GM12892 (cell line): ENCODE measurements around the gene TRAF3IP3.

Experiments
- POLR2A ChIP-seq: IDR thresholded peaks from 2 replicates; pipeline ENCODE4 v1.6.1; 2011; ENCODE audit warnings: low read depth, low read length, control low read depth
- POLR2AphosphoS5 ChIP-seq: IDR thresholded peaks from 2 replicates; pipeline ENCODE4 v1.6.1; 2011; ENCODE audit warnings: low read depth, low read length, control low read depth

- no peak for TF ChIP-seq POLR2AphosphoS5
- no peak for TF ChIP-seq POLR2A
These were observed 38.0 kb upstream of the TRAF3IP3 start for GRCh38 chr1:209717818-209718217.
